ENCODE measurements around the gene MCTP2.

MCTP2 gene

GRCh38 chr15:94314639-94315038 is 83.3 kb downstream of the MCTP2 start:
- TF ChIP-seq YY1 (IDR thresholded peaks at IDR 0.05; ENCODE audit: low read depth) (no peak), ZBTB7A (IDR thresholded peaks at IDR 0.05; ENCODE audit: low read depth) (no peak), EP300 (IDR thresholded peaks at IDR 0.05; ENCODE audit: borderline replicate concordance) (no peak), CEBPB (IDR thresholded peaks at IDR 0.05) (no peak), REST (IDR thresholded peaks at IDR 0.05; ENCODE audit: low read depth) (no peak), MAX (IDR thresholded peaks at IDR 0.05) (no peak), TCF12 (IDR thresholded peaks at IDR 0.05; ENCODE audit: low read depth) (no peak)

GRCh38 chr15:94317211-94317610 is 85.8 kb downstream of the MCTP2 start:
- TF ChIP-seq CREB1 (IDR thresholded peaks at IDR 0.05; ENCODE audit: low read depth) (no peak), TEAD4 (IDR thresholded peaks at IDR 0.05) (no peak), EP300 (IDR thresholded peaks at IDR 0.05; ENCODE audit: borderline replicate concordance) (no peak), USF1 (IDR thresholded peaks at IDR 0.05) (no peak), CEBPB (IDR thresholded peaks at IDR 0.05) (no peak), NFIC (IDR thresholded peaks at IDR 0.05) (no peak), EGR1 (IDR thresholded peaks at IDR 0.05) (no peak), YY1 (IDR thresholded peaks at IDR 0.05; ENCODE audit: low read depth) (no peak)

- TF ChIP-seq NFIC (IDR thresholded peaks at IDR 0.05): no peak
- no peak for TF ChIP-seq FOXM1 (IDR thresholded peaks at IDR 0.05; ENCODE audit: borderline replicate concordance, low read depth)
Observed at GRCh38 chr15:94322141-94322540, 90.8 kb downstream of the MCTP2 start.

- no peak for TF ChIP-seq NFIC (IDR thresholded peaks at IDR 0.05)
- no peak for TF ChIP-seq CREB1 (IDR thresholded peaks at IDR 0.05; ENCODE audit: low read depth)
Observed at GRCh38 chr15:94323076-94323475, 91.7 kb downstream of the MCTP2 start.

GRCh38 chr15:94324117-94324826 is 92.9 kb downstream of the MCTP2 start:
- TF ChIP-seq CREB1 (IDR thresholded peaks at IDR 0.05; ENCODE audit: low read depth) (no peak), RAD21 (IDR thresholded peaks at IDR 0.05; ENCODE audit: low read depth) (peak; percentile 89)

GRCh38 chr15:94324835-94325767 is 93.7 kb downstream of the MCTP2 start:
- TF ChIP-seq TCF12 (IDR thresholded peaks at IDR 0.05; ENCODE audit: low read depth): no peak

GRCh38 chr15:94327356-94327936 is 96.1 kb downstream of the MCTP2 start:
- TF ChIP-seq TEAD4 (IDR thresholded peaks at IDR 0.05): no peak
- TF ChIP-seq EGR1 (IDR thresholded peaks at IDR 0.05): no peak
- no peak for TF ChIP-seq NFIC (IDR thresholded peaks at IDR 0.05)
- TF ChIP-seq EP300 (IDR thresholded peaks at IDR 0.05; ENCODE audit: borderline replicate concordance): no peak
- TF ChIP-seq CEBPB (IDR thresholded peaks at IDR 0.05): no peak
- peak; percentile 46; the same call in 1 of the 2 replicates for TF ChIP-seq RAD21 (IDR thresholded peaks at IDR 0.05; ENCODE audit: low read depth)
- TF ChIP-seq ZBTB7A (IDR thresholded peaks at IDR 0.05; ENCODE audit: low read depth): no peak

- no peak for TF ChIP-seq CEBPB (IDR thresholded peaks at IDR 0.05)
- no peak for TF ChIP-seq NFIC (IDR thresholded peaks at IDR 0.05)
Observed at GRCh38 chr15:94331731-94332130, 100.4 kb downstream of the MCTP2 start.

- TF ChIP-seq CEBPB (IDR thresholded peaks at IDR 0.05): no peak
- TF ChIP-seq TCF12 (IDR thresholded peaks at IDR 0.05; ENCODE audit: low read depth): no peak
- no peak for TF ChIP-seq EP300 (IDR thresholded peaks at IDR 0.05; ENCODE audit: borderline replicate concordance)
- TF ChIP-seq FOXM1 (IDR thresholded peaks at IDR 0.05; ENCODE audit: borderline replicate concordance, low read depth): no peak
- TF ChIP-seq USF1 (IDR thresholded peaks at IDR 0.05): no peak
- no peak for TF ChIP-seq TEAD4 (IDR thresholded peaks at IDR 0.05)
- TF ChIP-seq CREB1 (IDR thresholded peaks at IDR 0.05; ENCODE audit: low read depth): no peak
Observed at GRCh38 chr15:94335616-94336015, 104.3 kb downstream of the MCTP2 start.
